NCI-H774 (cell line): Measurements from ENCODE around the gene ACSL3.

Source experiments
- DNase-seq: peaks from one replicate; lab custom pipeline; 2025; lab: John Stamatoyannopoulos, UW

ACSL3 gene

DNA sequence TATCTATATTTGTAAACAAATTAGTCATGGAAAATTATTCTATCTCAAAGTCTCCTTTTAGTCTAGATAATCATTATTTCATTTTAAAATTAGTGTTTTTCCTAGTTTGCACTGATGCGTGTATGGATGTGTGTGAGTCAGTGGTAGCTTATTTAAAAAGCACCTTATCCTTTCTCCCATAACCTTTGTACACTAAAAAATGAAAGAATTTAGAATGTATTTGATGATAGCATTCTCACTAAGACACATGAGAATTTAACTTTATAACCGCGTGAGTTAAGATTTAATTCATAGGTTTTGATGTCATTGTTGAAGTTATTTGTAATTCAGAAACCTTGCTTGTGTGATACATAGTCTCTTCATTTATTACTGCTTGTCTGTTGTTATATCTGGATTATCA lies 81.7 kb downstream of the ACSL3 start:
- no peak for DNase-seq

DNA sequence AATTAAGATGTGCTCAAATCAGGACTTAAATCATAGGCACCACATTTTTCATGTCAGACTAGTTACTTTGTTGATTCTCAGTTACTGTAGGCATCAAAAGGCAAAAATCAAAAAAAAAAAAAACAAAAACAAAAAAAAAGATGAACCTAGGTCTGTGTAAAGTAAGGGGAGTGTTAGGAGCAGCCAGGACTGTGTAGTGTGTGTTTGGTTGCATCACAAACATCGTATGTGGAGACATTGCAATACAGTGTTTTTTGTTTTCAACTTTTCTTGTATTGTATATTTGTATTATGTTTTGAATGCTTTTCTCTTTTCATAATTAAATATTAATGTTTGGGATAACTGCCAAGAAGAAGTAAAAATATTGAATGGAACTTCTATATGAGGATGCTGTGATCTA lies 82.1 kb downstream of the ACSL3 start:
- DNase-seq = no peak

DNA sequence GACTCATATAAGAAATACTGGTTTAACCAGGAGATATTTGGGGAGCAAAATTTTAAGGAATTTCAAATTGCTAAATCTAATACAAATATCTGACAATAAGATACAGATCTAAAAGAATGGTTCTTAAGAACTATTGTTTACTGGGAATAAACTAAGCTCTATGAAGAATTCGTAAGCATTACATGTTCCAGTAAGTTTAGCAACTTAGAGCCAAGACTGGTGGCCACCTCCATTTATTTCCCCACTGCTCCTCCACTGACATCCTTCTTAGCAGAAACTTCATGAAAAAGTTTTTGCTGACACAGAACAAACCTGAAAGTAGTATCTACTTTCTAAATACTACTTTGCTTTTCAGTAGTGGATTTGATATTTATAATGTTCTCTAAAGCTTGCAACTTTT lies 83.0 kb downstream of the ACSL3 start:
- no peak for DNase-seq

DNA sequence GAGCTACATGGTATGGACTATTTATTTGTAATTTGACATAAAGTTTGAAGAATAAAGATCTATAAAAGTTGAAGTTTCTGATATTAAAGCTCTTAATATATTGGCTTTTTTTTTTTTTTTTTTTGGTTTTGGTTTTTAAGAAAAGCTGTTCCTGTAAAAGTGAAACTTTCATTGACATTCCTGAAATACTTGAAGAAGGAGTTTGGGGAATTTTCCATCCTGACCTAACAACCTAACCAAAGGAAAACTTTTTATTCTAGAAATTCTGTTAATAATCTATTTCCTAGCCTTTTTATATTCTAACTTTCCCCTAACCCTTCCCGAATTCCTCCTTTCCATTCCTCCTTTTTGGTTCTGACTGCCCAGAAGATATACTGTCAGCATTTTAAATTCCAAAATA lies 83.7 kb downstream of the ACSL3 start:
- DNase-seq = no peak

DNA sequence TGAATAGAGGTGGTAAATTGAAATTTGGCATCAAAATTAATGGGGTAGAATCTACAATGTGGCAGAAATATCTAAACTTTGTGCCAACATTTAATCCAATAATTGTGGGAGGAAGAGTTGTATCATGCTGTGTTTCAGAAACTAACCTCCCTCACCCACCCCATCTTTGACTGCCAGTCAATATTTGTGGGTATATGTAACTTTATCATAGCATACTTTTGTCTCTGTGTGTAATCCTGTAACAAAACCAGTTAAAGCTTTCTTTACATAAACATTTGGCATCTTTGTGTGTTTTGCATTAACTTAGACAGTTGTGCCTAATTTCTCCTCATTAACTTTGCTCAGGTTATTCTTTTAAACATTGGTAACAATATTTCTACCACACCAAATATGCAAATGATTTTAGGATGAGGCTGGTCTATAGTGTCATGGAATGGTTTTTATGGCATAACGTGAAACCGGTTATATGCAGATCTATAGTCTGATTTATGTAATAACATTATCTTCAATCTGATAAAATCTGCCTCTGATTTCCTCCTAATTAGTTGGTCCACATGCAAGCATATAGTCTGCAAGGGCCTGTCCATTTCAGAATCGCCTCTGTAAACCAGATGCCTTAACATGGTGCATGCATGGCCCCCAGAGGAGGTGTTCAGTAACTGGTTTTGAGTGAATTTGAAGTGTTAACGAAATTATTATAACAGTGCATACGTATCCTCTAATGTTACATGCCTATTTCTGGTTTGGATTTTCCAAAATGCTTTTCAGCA lies 84.3 kb downstream of the ACSL3 start:
- DNase-seq = no peak

DNA sequence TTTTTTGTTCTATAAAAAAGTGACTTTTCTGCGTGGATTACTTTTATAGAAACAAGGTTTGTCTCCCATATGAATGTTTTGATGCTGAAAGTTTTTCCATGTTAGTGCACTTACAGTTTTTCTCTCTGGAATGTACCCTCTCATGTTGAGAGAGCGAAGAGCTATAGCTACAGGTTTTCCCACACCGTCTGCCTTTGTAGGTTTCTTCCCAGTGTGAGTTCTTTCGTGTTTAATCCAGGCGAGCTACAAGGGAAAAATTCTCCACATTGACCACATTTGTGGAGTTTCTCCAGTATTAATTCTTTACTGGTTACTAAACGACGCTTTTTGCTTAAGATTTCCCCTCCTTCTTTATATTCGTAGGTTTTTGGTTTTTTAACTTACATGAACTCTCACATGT lies 85.1 kb downstream of the ACSL3 start:
- DNase-seq = no peak

DNA sequence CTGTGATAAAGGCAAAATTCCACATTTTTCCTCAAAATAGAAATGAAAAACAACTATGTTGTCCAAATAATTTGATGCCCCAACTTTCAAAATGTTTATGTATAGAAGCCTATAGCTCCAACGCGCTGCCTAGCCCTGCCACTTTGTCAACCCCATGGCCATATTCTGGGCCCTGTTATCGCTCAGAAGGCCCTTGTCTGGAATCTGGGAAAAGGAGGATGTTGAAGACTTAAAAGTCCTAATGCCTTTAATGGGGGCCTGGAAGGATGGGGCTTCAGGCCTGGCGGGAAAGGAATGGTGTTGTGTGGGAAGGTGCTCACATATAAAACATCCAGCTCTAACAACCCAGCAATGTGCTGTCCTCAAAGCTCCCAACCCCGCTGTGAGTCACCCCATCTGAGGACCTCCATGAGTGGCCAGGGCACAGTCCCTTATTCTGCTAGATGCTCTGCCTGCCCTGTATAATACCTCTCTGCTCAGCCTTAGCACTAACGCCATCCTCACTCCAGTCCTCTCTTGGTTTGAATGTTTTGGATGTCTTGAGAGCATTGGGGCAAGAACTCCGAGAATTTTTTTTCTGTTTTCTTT lies 86.0 kb downstream of the ACSL3 start:
- DNase-seq = no peak

DNA sequence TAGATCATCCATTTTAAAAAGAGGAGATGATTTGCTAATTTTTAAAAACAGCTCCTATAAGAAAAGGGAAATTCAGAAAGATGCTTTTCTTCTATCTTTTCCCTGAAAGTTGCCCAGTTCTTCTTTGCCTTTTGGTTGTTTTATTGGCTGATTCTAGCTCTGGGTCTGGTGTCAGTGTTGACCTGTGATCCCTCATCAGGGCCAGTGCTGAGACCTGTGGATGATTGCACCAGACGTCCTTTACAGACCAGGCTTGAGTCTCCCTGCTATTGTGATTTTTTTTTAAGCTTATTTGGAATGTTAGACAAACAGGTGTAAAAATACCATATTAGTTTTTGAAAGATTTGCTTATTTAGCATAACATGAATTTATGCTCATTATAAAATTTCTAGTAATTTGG lies 88.2 kb downstream of the ACSL3 start:
- DNase-seq = no peak

DNA sequence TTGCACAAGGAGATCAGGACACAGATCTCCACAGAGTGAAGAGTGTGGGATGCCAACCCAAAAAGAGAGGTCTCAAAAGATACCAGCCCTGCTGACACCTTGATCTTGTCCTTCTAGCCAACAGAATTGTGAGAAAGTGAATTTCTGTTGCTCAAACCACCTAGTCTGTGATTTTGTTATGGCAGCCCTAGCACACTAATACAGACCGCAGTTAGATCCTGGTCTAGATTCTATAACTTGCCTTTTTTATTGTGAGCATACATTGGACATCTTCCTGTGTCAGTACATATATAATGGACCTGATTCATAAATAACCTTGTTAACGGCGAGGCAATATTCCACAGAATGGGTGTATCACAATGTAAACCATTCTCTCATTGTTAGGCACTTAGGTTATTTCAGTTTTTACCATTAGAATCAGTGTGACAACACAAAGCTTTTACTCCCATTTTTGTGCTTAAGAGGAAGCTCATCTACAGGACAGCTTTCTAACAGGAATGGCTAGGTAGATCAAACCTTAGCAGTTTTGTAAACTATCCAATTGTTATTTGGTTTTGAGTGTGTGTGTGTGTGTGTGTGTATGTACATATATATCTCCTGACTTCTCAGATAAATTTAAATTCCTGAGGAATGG lies 89.0 kb downstream of the ACSL3 start:
- no peak for DNase-seq

DNA sequence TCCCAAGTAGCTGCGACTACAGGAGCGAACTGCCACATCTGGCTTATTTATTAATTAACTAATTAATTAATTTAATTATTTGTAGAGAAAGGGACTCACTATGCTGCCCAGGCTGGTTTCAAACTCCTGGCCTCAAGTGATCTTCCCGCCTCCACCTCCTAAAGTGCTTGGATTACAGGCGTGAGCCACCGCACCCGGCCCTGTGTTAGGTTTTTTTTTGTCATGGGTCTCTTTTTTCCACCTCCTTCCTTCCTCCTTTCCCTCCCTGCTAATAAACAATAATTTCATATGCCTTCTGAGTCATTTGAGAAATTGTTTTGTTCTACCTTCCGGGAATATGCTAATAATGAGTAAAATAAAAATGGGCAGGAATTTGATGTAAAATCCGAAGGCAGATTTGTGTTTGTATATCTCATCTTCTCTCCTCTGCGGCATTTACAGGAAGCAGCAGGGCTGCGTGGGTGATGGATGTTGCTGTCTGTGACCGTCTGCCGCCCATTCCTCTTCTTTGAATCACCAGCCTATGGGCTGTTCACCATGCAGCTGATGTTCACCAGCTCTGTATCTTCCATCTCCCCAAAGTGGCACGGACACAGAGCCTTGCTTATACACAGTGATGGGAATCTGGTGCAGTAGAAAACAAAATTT lies 89.9 kb downstream of the ACSL3 start:
- DNase-seq = no peak

DNA sequence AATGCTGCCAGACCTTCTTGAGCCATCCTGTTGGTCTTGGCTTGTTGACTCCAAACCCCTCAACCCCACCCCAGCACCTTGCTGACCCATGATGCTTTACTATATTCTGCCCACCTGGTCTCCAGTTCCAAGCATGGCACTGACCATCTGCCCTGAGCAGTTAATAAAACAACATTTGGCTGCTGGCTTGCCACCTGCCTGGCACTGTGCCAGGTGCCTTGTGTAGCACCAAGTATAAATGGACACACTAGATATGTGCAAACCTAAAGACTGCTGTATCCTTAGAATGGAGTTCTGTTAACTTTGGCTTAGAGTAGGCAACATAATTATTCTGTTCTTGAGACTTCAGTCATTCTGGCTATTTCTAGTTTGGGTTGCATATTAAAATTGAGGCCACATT lies 91.4 kb downstream of the ACSL3 start:
- peak; percentile 77 for DNase-seq

DNA sequence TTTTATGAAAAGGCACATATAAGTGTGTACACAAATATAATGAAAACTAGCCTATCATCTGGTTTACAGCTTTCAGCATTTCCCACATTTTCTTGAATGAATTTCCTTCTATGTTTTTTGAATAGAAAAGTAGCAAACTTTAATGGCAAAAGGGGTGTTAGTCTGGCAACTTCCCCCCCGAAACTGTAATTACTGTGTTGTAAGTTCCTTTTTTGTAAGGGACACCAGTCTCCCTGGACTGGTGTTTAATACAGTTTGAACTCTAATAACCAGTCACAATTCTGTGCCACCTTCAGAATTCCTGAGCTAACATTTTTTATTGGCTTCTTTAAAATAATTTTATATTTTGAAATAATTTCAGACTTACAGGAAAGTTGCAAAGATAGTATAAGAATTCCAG lies 94.2 kb downstream of the ACSL3 start:
- DNase-seq = no peak

DNA sequence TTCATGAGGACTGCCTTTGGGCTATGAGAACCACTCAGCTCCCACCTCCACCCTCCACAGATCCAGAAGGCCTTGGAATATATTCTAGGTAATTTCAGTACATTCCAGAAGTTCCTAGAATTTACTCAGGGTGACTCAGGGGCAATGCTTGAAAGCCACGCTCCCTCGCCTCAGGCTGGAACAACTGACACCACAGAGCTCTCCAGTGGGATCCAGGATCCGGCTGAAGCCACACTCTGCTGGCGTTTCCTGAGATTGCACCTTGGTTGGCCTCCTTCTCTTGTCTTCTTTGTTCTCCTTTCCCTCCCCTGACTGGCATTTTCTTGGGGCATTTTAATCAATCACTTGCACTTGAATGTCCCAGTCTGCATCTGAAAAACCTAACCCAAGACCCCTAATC lies 98.5 kb downstream of the ACSL3 start:
- DNase-seq = no peak

DNA sequence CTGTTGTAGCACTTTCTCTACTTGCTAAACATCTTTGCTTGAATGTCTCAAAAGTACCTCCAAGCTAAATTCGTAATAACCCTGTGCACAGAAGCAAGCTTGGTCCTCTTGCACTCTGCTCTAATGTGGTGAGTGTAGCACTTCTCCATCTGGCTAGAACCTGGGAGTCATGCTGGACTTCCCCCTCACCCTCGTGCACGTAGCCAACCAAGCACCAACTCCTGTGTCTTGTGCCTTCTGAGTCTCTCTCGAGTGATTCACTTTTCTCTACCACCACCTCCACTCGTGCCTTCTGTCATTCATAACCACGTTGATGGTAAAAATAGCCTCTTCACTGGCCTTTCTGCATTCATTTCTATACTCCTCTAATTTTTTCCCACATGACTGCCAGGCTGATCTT lies 99.3 kb downstream of the ACSL3 start:
- no peak for DNase-seq

DNA sequence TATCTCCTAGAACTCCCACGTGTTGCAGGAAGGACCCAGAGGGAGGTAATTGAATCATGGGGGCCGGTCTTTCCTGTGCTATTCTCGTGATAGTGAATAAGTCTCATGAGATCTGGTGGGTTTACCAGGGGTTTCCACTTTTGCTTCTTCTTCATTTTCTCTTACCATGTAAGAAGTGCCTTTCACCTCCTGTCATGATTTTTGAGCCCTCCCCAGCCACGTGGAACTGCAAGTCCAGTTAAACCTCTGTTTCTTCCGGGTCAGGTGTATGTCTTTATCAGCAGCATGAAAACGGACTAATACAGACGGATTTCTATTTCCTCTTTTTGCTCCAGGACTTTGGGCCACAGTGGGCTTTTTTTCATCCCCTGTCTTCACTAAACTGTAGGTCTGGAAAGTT lies 102.8 kb downstream of the ACSL3 start:
- DNase-seq = no peak

DNA sequence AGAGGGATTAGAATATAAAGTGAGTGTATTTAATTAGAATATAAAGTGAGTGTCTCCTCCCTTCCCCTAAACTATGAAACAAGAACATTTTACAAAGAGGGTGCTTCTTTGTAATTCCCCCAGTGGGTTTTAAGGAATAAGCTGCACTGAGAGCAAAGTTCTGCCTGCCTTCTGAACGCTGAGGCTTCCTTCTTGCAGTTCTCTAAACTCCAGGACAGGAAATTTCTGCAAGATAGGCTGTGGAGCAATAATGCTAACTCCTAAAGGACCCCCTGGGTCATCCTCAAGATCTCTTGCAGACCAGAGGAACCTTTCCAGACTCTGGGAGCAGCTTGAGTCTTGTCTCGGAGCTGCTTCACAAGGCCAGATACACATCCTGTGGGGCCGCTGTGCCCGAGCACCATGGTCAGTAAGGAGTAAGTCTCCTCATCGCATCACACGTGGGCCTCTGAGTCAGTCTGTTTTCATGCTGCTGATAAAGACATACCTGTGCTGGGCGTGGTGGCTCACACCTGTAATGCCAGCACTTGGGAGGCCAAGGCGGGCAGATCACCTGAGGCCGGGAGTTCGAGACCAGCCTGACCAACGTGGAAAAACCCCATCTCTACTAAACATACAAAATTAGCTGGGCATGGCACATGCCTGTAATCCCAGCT lies 103.7 kb downstream of the ACSL3 start:
- no peak for DNase-seq

DNA sequence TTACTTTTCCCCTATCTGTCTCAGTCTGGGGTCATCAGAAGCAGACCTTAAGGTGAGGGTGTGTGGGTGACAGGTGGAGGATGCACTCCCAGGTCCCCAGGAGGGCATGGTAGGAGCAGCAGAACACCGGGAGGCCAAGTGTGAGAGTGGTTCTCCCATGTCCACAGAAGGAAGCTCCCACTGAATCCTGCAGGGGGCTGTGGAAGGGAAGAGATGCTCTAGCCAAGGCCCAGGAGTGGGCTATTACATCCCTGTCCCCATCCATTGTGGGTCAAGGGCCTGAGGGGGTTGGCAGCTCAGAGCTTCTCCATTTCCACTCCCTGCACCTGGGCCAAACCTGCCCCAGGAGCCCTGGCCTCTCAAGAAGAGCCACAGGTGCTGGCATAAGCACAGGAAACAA lies 104.7 kb downstream of the ACSL3 start:
- DNase-seq = no peak

DNA sequence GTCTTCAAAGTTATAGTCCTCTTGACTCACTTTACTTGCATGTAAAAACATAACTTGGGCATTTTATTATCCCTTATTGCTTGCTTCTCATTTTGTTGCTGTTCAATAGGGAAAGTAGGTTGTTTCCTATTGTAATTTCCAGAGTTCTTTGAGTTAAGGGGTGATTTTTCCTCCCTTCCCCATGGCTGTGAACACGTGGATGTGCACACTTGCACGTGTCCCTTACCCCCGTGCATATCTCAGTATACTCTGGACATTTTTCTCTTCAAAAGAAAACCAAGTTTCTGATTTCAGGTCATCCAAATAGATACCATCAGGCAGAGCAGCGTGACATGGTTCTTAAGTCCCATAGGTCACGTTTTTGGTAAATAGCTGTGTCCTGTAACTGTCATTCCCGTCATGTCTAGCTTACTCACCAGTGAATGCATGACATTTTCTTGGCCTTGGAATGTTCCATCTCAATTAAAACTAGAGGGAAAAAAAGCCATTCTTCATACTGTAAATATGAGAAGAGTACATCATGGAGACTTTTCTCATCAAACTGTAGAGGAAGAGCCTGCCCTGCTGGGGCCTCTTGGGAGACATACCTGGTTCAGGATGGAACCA lies 107.8 kb downstream of the ACSL3 start:
- no peak for DNase-seq

DNA sequence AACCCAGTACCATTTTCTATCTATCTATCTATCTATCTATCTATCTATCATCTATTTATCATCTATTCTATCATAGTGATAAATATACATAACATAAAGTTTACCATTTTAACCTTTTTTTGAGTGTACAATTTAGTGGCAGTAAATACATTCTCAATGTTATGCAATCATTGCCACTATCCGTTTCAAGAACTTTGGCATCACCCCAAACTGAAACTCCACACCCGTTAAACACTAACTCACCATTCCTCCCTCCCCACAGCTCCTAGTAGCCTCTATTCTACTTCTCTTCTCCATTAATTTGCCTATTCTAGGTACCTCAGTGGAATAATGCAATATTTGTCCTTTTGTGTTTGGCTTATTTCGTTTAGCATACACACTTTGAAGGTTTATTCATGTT lies 108.7 kb downstream of the ACSL3 start:
- DNase-seq = no peak

DNA sequence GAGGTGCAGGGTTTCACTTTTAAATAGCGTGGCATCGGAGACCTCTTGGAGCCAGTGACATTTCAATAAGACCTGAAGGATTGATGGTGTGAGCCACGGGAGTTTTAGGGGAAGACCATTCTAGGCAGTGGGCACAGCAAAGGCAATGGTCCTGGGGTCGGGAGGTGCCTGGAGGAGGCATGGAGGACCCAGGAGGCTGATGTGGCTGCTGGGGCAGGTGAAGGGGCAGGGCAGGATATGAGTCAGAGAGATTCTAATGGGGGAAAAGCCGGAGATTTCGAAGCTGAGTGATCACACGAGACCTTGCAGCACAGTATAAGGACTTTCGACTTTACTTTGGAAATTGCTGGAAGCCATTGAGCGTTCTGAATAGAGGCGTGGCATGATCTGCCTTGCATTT lies 111.6 kb downstream of the ACSL3 start:
- DNase-seq = no peak

DNA sequence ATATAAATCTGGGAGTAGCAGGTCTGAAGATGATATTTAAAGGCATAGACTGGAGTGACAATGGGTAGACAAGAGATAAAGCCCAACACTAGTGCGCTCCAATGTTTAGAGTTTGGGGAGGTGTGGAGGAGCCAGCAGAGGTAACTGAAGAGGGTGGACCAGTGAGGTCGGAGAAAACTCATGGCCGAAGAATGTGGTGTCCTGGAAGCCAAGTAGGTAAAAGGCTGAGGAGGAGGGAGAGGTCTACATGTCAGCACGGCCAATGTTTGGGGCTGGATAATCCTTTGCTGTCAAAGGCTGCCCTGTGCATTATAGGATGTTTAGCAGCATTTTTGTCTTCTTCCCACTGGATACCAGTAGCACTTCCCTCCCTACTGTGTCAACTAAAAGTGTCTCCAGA lies 112.4 kb downstream of the ACSL3 start:
- no peak for DNase-seq

DNA sequence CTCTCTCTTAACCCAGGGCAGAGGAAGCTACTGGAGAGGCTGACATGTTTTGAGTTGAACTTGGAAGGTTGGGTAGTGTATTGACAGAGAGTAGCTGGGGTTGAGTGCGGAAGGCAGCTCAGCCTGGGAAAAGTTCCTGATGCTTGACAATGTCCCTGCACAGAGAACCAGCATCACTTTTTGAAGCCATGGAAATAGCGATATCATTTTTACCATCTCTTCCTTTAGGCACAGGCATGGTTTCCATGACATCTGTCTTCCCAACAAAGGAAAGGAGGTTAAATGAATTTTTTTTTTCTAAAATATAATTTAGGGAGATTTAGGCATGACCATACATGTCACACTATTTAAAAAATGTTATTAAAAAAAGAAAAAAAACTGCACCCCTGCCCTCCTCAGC lies 112.9 kb downstream of the ACSL3 start:
- DNase-seq = no peak
